Measurements from ENCODE around the gene EML1.

Gene EML1

GRCh38 chr14:99821519-99822508 is 28.6 kb downstream of the EML1 start:
- in situ Hi-C loops (cut with MboI; ENCODE audit: low sequenced_read_pairs): no loop called here

GRCh38 chr14:99822800-99823455 is 29.7 kb downstream of the EML1 start:
- in situ Hi-C loops (cut with MboI; ENCODE audit: low sequenced_read_pairs): no loop called here

GRCh38 chr14:99824776-99825175 is 31.6 kb downstream of the EML1 start:
- in situ Hi-C loops (cut with MboI; ENCODE audit: low sequenced_read_pairs): no loop called here

GRCh38 chr14:99829450-99829849 is 36.2 kb downstream of the EML1 start:
- in situ Hi-C loops (cut with MboI; ENCODE audit: low sequenced_read_pairs): no loop called here

- in situ Hi-C loops (cut with MboI; ENCODE audit: low sequenced_read_pairs): no loop called here
Observed at GRCh38 chr14:99831303-99831702, 38.1 kb downstream of the EML1 start.

- in situ Hi-C loops (cut with MboI; ENCODE audit: low sequenced_read_pairs): no loop called here
Observed at GRCh38 chr14:99831903-99832685, 38.9 kb downstream of the EML1 start.

- in situ Hi-C loops (cut with MboI; ENCODE audit: low sequenced_read_pairs): no loop called here
Observed at GRCh38 chr14:99837822-99838221, 44.6 kb downstream of the EML1 start.

GRCh38 chr14:99838639-99839134 is 45.5 kb downstream of the EML1 start:
- in situ Hi-C loops (cut with MboI; ENCODE audit: low sequenced_read_pairs): no loop called here

GRCh38 chr14:99839696-99840095 is 46.5 kb downstream of the EML1 start:
- in situ Hi-C loops (cut with MboI; ENCODE audit: low sequenced_read_pairs): no loop called here

GRCh38 chr14:99840265-99840664 is 47.1 kb downstream of the EML1 start:
- in situ Hi-C loops (cut with MboI; ENCODE audit: low sequenced_read_pairs): no loop called here

- in situ Hi-C loops (cut with MboI; ENCODE audit: low sequenced_read_pairs): no loop called here
Observed at GRCh38 chr14:99840774-99841305, 47.6 kb downstream of the EML1 start.

GRCh38 chr14:99841436-99842071 is 48.3 kb downstream of the EML1 start:
- in situ Hi-C loops (cut with MboI; ENCODE audit: low sequenced_read_pairs): no loop called here

- in situ Hi-C loops (cut with MboI; ENCODE audit: low sequenced_read_pairs): no loop called here
Observed at GRCh38 chr14:99842141-99842540, 48.9 kb downstream of the EML1 start.

- in situ Hi-C loops (cut with MboI; ENCODE audit: low sequenced_read_pairs): no loop called here
Observed at GRCh38 chr14:99846808-99847207, 53.6 kb downstream of the EML1 start.

GRCh38 chr14:99850709-99851108 is 57.5 kb downstream of the EML1 start:
- in situ Hi-C loops (cut with MboI; ENCODE audit: low sequenced_read_pairs): no loop called here

GRCh38 chr14:99852578-99852977 is 59.4 kb downstream of the EML1 start:
- in situ Hi-C loops (cut with MboI; ENCODE audit: low sequenced_read_pairs): no loop called here

- in situ Hi-C loops (cut with MboI; ENCODE audit: low sequenced_read_pairs): no loop called here
Observed at GRCh38 chr14:99853206-99853605, 60.0 kb downstream of the EML1 start.

- in situ Hi-C loops (cut with MboI; ENCODE audit: low sequenced_read_pairs): no loop called here
Observed at GRCh38 chr14:99854831-99855230, 61.6 kb downstream of the EML1 start.

- in situ Hi-C loops (cut with MboI; ENCODE audit: low sequenced_read_pairs): no loop called here
Observed at GRCh38 chr14:99855271-99855670, 62.1 kb downstream of the EML1 start.

GRCh38 chr14:99857551-99857950 is 64.3 kb downstream of the EML1 start:
- in situ Hi-C loops (cut with MboI; ENCODE audit: low sequenced_read_pairs): no loop called here

Measured in HL-60/S4 (cell line).